K562 (cell line): ENCODE data around the gene ACTN1. TPM values are rescaled to one million over a fixed set of nuclear protein-coding genes. Genes with fewer than 3 reads are reported as not detected.

Experiments used
- ATAC-seq: fragments of 200-7000 bp; cut with Tn5 transposase; 3 replicates; pipeline ENCODE4 v1.9.1; 2020; ENCODE audit warnings: moderate library complexity
- BruUV-seq: library from RNA; stranded (reverse); fragments of 400-500 nt; replicated peaks from 2 replicates; lab custom pipeline; 2021; lab: Mats Ljungman, UMichigan
- CTCF ChIA-PET: fragments of 300-600 bp; formaldehyde crosslinking; extraction: SDS; loops from one replicate; lab custom pipeline; 2021; ENCODE audit warnings: low intra/inter-chr PET ratio; lab: Yijun Ruan, JAX
- POLR2A ChIA-PET: fragments of 300-600, 350-650 bp; sonication (Branson Sonifier 250); formaldehyde crosslinking; extraction: SDS; loops from one replicate; lab custom pipeline; 2021; ENCODE audit warnings: antibody characterized with exemption, inconsistent platforms; lab: Yijun Ruan, JAX
- DNase-seq, 4 experiments: peaks; one replicate each; pipeline versions ENCODE4 v3.0.0 to v3.0.0-alpha.2; 2011 to 2018; ENCODE audit warnings: low spot score in 3 of 4, mixed read lengths in 3 of 4; ENCODE audit errors: extremely low read depth in 1 of 4
- FAIRE-seq: peaks from 2 replicates; lab custom pipeline; 2011; peaks lifted over from hg19 to GRCh38; lab: Jason Lieb, UNC
- H2AFZ ChIP-seq: 2 replicates; pipeline ENCODE4 v1.6.0; 2011; ENCODE audit warnings: low read depth, low read length, control low read depth, inconsistent platforms
- H3K27ac ChIP-seq: fragments of 200-600 bp; 3 replicates; pipeline ENCODE4 v1.8.0; 2011; ENCODE audit warnings: low read depth, mild to moderate bottlenecking, control low read depth, inconsistent platforms, low read length, moderate library complexity, mixed read lengths; ENCODE audit errors: extremely low read depth
- H3K27me3 ChIP-seq, 2 experiments: fragments of 300-600 bp in 1 of 2; 2 replicates in 1 of 2; 3 replicates in 1 of 2; pipeline versions ENCODE4 v1.6.0 to v1.8.0; 2011; ENCODE audit warnings: inconsistent platforms in 2 of 2, low read length in 2 of 2, mild to moderate bottlenecking in 1 of 2, mixed read lengths in 1 of 2, moderate library complexity in 1 of 2; ENCODE audit not compliant: control insufficient read depth in 2 of 2, insufficient read depth in 2 of 2
- H3K36me3 ChIP-seq: fragments of 300-600 bp; 3 replicates; pipeline ENCODE4 v1.8.0; 2011; ENCODE audit warnings: mild to moderate bottlenecking, low read length, inconsistent platforms; ENCODE audit not compliant: control insufficient read depth, insufficient read depth
- H3K4me1 ChIP-seq, 2 experiments: fragments of 200-600 bp in 1 of 2; replicated peaks in 1 of 2; 2 replicates in 1 of 2; 3 replicates in 1 of 2; pipeline versions ENCODE4 v1.5.1 to v1.8.0; 2011; ENCODE audit warnings: inconsistent platforms in 2 of 2, low read length in 2 of 2, mild to moderate bottlenecking in 1 of 2, mixed read lengths in 1 of 2, moderate library complexity in 1 of 2; ENCODE audit not compliant: control insufficient read depth in 2 of 2, insufficient read depth in 2 of 2
- H3K4me2 ChIP-seq: 2 replicates; pipeline ENCODE4 v1.6.1; 2011; ENCODE audit warnings: low read length, control low read depth, inconsistent platforms, mixed read lengths; ENCODE audit not compliant: insufficient read depth
- H3K4me3 ChIP-seq: fragments of 200-600 bp; sonication (generic), shearing (Covaris generic); 2 replicates; pipeline ENCODE4 v1.5.1; 2016; ENCODE audit warnings: control low read depth, inconsistent platforms
- H3K79me2 ChIP-seq: fragments of 200-600 bp; 3 replicates; pipeline ENCODE4 v1.8.0; 2011; ENCODE audit warnings: low read length, inconsistent platforms; ENCODE audit not compliant: control insufficient read depth, insufficient read depth
- H3K9ac ChIP-seq, 2 experiments: 2 replicates each; pipeline versions ENCODE4 v1.6.0 to v1.6.1; 2011; ENCODE audit warnings: low read depth in 2 of 2, low read length in 2 of 2, control low read depth in 1 of 2, inconsistent platforms in 1 of 2, mild to moderate bottlenecking in 1 of 2, mixed read lengths in 1 of 2; ENCODE audit not compliant: insufficient read depth in 1 of 2
- H3K9me1 ChIP-seq: one replicate; pipeline ENCODE4 v1.6.0; 2011; ENCODE audit warnings: inconsistent platforms, mild to moderate bottlenecking, low read length, moderate library complexity; ENCODE audit not compliant: control insufficient read depth, insufficient read depth
- H3K9me3 ChIP-seq: replicated peaks from 2 replicates; pipeline ENCODE4 v1.5.1; 2011; ENCODE audit warnings: low read depth, low read length, inconsistent platforms; ENCODE audit not compliant: control insufficient read depth, insufficient read depth
- H4K20me1 ChIP-seq: replicated peaks from 2 replicates; pipeline ENCODE4 v1.6.1; 2011; ENCODE audit warnings: low read length, inconsistent platforms, mixed read lengths; ENCODE audit not compliant: control insufficient read depth, insufficient read depth
- PTTG1 ChIP-seq: fragments of 450-650 bp; IDR thresholded peaks from 2 replicates; pipeline ENCODE4 v1.6.1; 2016; ENCODE audit warnings: low read depth, mild to moderate bottlenecking, missing genetic modification characterization, missing compliant biosample characterization
- SNIP1 ChIP-seq: fragments of 450-650 bp; IDR thresholded peaks from 2 replicates; pipeline ENCODE4 v1.7.1; 2017; ENCODE audit warnings: low read depth, mild to moderate bottlenecking
- ZFP1 ChIP-seq: fragments of 450-650 bp; formaldehyde crosslinking; IDR thresholded peaks from 2 replicates; pipeline ENCODE4 v1.4.0; 2020; ENCODE audit warnings: mild to moderate bottlenecking, mixed read lengths
- ZNF146 ChIP-seq: IDR thresholded peaks from one replicate; pipeline ENCODE4 v1.6.1; 2018; ENCODE audit warnings: missing compliant biosample characterization; ENCODE audit not compliant: unreplicated experiment
- WGBS: fragments of 100-300 bp; shearing (Covaris generic); methylation state at CpG from one replicate; pipeline ENCODE4 v1.1.6; 2016; ENCODE audit warnings: low coverage, mixed read lengths; ENCODE audit not compliant: insufficient coverage; ENCODE audit errors: missing lambda C conversion rate; 5-methylcytosine and 5-hydroxymethylcytosine counted together
- in situ Hi-C: fragments of 300-500 bp; cut with MboI; formaldehyde crosslinking; loops from 4 replicates; pipeline ENCODE4 v1.15.0; 2018; ENCODE audit warnings: inconsistent platforms, mixed read lengths
- intact Hi-C: fragments of 100-400 bp; cut with micrococcal nuclease; formaldehyde crosslinking; loops from 2 replicates; pipeline ENCODE4 v1.14.2; 2022
- polyA plus RNA-seq, 8 experiments: library from polyadenylated mRNA; depleted of rRNA in 4 of 8; stranded (reverse) in 5 of 8; unstranded in 3 of 8; fragments of >200 nt; fragmentation: Nextera tagmentation in 2 of 8; fragmentation: Illumina TruSeq in 1 of 8; extraction: Ambion mirVana in 2 of 8; extraction: Trizol in 1 of 8; gene quantifications; 2 replicates each; pipeline versions ENCODE4 v1.2.1 to v1.2.3, GENCODE V29; 2011 to 2014; ENCODE audit warnings: inconsistent platforms in 1 of 8, missing spikeins in 1 of 8
- total RNA-seq, 7 experiments: library from RNA; depleted of rRNA in 6 of 7; stranded (reverse); fragments of >200 nt in 6 of 7; fragmentation: Illumina TruSeq in 2 of 7; extraction: Trizol in 2 of 7; gene quantifications; 2 replicates each; pipeline versions ENCODE4 v1.2.1 to v1.2.3, GENCODE V29; 2011 to 2021; ENCODE audit warnings: low replicate concordance in 1 of 7
- TF ChIP-seq, protein P1 (sequence below): fragments of 150-350 bp; conservative IDR thresholded peaks from 2 replicates; pipeline ENCODE4 v1.6.1; 2014; ENCODE audit warnings: low read length

The ACTN1 gene
- total and polyA plus RNA-seq, 9 of the 15 experiments (the other 6 are each of a cell fraction or from before 2014, with no cell fraction given): 2.2 to 67.7 (median 34.5) TPM

DNA sequence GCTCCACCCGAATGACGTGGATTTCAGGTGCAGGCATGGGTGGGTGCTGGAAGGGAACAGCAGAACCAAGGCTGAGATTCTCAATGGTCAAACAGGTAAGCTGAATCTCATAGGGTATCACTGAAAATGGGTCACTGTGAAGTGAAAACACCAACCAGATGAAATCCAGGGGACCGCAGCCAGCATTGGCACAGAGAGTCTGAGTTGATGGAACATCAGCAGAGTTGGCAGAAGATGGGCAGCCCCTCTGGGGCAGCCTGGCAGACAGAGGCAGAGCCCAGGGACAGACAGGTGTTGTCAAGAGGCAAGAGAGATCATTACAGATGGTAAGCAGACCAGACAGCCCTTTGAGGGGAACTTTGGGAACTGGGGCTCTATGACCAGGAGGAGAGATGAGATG lies 48.0 kb downstream of the ACTN1 start:
- no peak overlapping the region for H3K4me3 ChIP-seq
- ATAC-seq: no peak
- no peak overlapping the region for H3K4me2 ChIP-seq
- peaks cover 5% of the 10 kb centered on the region; the same call in 1 of the 2 replicates for H3K9me3 ChIP-seq
- H3K27ac ChIP-seq: no peak overlapping the region
- peaks cover 4 to 13% of the 10 kb centered on the region in 2 experiments; a peak in 3 of 5 replicates for H3K4me1 ChIP-seq
- H3K27me3 ChIP-seq: no peaks in the 10 kb centered on the region
- no peak overlapping the region for H2AFZ ChIP-seq
- CTCF ChIA-PET: no interaction called here
- no TSS peak for BruUV-seq
- H3K79me2 ChIP-seq: peaks cover 6% of the 10 kb centered on the region; the same call in 2 of the 3 replicates
- in situ Hi-C loops: no loop called here
- 74% methylated on average over 3 of the region's 3 CpGs for WGBS
- no peak for DNase-seq
- H3K9ac ChIP-seq: no peak overlapping the region
- POLR2A ChIA-PET: no interaction called here
- peaks cover 20% of the 10 kb centered on the region for H4K20me1 ChIP-seq
- intact Hi-C loops: no loop called here
- TF ChIP-seq ZFP1 (CRISPR knock-in tag): no peak
- TF ChIP-seq, protein P1, sequence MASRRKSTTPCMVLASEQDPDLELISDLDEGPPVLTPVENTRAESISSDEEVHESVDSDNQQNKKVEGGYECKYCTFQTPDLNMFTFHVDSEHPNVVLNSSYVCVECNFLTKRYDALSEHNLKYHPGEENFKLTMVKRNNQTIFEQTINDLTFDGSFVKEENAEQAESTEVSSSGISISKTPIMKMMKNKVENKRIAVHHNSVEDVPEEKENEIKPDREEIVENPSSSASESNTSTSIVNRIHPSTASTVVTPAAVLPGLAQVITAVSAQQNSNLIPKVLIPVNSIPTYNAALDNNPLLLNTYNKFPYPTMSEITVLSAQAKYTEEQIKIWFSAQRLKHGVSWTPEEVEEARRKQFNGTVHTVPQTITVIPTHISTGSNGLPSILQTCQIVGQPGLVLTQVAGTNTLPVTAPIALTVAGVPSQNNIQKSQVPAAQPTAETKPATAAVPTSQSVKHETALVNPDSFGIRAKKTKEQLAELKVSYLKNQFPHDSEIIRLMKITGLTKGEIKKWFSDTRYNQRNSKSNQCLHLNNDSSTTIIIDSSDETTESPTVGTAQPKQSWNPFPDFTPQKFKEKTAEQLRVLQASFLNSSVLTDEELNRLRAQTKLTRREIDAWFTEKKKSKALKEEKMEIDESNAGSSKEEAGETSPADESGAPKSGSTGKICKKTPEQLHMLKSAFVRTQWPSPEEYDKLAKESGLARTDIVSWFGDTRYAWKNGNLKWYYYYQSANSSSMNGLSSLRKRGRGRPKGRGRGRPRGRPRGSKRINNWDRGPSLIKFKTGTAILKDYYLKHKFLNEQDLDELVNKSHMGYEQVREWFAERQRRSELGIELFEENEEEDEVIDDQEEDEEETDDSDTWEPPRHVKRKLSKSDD: no peak
- no peak for TF ChIP-seq ZNF146 (CRISPR knock-in tag)
- no peak for TF ChIP-seq SNIP1
- TF ChIP-seq PTTG1 (tag): no peak
- H3K36me3 ChIP-seq: no peaks in the 10 kb centered on the region; the same call in 2 of the 3 replicates
- H3K9me1 ChIP-seq: no peaks in the 10 kb centered on the region
- no peak for FAIRE-seq
